CD4-positive, alpha-beta T cell treated with Interferon gamma for 1 hour (primary cell): ENCODE measurements around the gene HEXIM2.
"Not testable (repeated sequence)": the region's sequence is repeated elsewhere in the genome, so short reads cannot be mapped to it uniquely, and the experiment has no call there.

ENCODE experiments used
- DNase-seq: peaks from one replicate; pipeline ENCODE4 v3.0.0-alpha.2; 2020

Gene HEXIM2, protein sequence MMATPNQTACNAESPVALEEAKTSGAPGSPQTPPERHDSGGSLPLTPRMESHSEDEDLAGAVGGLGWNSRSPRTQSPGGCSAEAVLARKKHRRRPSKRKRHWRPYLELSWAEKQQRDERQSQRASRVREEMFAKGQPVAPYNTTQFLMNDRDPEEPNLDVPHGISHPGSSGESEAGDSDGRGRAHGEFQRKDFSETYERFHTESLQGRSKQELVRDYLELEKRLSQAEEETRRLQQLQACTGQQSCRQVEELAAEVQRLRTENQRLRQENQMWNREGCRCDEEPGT

DNA sequence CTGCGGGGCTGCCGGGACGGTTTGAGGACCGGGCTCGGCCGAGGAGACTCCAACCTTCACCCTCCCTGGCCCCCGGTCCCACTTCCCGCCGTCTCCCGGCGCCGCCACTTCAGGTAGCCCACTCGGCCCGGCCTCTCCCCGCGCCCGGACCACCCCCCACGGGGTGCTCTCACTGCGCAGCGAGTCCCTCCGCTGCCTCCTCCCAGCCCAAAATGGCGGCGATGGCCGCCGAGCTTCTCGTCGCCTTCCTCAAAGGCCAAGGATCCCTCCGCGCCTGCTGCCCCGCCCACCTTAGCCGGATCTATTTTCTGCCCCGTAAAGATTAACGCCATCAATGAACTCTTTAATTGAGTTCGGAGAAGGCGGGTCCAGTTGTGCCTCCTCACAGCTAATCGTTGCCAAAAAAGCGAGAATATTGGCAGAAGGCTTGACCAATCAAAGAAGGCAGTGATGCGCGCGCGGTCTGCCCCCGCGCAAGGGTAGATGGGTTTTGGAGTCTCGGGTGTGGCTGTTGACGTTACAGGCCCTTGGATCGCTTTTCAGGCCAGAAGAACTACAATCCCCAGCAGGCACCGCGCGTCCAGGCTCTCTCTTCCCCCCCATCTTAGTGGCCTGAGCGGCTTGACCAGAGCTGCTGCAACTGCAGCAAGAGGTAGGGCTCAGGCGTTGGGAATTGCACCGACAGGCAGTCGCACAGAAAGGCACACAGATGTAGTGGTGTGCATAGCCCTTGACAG lies at the start of gene HEXIM2:
Gene HEXIM2 (plus strand): TSS at position 588 of the 737 bp plus-strand sequence. CDS start 919 bp downstream, outside the sequence.
- DNase-seq, result peak; percentile 99

DNA sequence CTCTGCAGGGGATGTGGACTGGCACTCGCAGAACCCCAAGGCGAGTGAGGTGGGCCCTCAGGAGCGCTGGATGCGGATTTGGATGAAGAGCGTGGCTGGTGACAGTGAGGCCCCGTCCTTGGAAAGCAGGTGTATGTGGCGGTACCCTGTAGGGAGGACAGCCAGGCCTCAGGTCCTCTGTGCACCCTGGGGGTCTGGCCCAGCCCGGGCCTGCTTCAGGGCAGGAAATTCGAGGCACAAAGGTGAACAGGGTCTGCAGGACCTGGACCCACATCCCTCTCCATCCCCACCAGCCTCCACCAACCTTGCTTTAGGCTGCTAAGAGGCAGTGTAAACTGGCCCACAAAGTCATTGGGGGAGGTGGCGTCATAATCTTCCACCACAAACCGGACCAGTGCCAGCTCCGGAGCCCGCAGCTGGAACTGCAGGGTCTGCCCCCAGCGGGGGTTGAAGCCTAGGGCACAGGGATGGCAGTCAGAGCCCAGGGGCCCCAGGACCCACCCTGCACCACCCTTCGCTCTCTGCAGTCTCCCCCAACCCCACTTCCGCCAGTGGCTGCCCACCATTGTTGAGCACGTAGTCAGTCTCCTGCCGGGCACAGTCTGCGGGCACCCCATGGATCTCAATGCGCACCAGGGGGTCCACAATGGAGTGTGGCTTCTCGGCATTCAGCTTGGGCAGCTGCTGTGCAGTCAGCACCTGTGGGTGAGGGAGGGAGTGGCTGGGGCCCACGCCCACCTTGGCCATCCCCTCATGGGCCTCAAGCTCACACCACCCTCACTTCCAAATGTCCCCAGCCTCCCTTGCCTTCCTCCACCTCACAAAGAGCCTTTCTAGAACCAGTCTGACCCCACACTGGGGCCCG lies 48.9 kb upstream of the HEXIM2 start:
- no peak for DNase-seq

DNA sequence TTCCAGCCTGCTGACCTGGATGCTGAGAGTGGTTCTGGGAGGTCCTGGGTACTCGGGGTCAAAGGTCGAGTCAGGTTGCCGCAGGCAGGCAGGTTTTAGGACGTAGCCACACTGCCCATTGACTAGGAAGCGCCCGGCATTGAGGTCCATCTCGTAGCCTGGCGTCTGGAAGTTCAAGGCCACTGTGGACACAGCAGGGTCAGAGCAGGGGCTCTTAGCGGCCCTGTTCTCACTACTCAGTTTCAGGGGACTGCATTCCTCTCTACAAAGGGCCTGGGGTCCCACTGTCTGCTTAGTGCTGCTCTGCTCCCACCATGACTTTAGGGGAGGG lies 48.3 kb upstream of the HEXIM2 start:
- DNase-seq, result no peak

DNA sequence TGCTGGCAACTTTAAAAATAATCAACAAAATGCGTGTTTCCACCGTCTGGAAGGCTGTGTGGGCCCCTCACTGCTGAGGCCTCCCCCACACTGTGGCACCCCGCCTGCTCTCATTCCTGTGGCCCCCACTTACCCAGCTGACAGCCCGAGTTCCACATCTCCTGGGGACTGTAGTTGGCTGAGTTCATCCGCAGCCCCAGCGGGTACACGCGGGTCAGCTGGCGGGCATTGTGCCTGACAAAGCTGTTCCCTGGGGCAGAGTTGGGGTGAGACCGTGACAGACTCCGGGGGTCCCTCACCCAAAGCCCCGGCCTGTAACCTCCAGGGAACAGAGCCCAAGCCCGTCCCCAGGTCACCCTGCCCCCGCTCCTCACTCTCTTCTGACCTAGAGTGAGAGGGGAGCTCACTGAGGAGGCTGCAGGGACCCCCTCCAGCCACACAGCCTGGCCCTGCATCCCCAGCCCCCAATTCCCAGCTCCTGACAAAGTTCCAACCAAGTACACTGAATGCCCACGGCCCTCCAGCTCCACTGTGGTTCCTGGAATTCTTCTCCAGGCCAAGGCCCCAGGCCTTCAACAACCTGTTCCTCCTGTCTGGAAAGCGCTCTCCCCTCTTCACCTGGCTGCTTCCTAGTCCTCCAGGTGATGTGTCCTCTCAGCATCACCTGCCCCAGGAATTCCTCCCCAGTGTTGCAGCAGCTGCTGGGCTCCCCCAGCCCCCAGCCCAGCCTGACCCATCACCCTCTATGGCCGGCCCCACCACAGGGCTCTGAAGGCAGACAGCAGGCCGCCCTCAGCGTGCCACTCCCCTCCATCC lies 47.4 kb upstream of the HEXIM2 start:
- DNase-seq, result no peak

DNA sequence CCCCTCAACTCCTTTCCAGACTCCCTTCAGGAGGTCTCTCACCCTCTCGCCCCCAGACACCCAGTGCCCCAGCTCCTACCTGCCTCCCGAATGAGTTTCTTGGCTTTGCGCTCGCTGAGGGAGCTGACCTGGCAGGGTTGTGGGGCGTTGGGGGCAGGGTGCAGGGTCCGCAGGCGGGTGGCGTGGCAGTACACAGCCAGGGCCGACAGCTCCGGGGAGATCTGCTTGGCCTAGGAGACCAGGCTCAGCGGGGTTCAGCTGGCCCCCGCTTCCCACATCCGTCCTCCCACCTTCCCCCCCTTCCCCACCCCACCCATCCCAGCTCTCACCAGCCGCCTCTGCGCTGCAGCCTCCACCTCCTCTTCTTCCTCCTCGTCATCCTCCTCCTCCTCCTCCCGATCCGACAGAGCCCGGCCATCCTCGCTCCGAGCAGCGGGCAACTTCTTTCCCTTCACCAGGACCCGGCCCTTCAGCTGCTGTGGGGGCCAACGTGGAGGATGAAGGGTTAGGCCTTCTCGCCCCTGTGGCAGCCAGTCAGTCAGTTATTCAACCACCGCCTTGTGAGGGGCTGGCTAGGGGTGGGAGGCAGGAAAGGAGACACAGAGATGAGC lies 46.6 kb upstream of the HEXIM2 start:
- no peak for DNase-seq

DNA sequence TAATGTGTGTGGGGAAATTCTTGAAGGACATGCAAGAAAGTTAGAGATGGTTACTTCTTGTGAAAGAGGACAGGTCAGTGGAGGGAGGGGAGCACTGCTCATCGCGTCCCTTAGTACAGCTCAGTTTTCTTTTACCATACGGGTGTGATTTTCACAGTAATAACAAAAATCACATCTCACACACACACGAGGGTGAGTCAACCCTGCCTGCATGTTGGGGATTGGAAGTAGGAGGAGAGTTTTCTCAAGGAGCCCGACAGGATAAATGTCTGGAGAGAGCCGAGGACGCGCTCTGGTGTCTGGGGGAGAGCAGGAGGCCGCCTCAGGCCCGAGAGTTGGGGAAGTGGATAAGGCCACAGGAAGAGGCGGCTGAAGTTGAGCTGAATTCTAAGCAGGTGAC lies 45.8 kb upstream of the HEXIM2 start:
- DNase-seq, result no peak

DNA sequence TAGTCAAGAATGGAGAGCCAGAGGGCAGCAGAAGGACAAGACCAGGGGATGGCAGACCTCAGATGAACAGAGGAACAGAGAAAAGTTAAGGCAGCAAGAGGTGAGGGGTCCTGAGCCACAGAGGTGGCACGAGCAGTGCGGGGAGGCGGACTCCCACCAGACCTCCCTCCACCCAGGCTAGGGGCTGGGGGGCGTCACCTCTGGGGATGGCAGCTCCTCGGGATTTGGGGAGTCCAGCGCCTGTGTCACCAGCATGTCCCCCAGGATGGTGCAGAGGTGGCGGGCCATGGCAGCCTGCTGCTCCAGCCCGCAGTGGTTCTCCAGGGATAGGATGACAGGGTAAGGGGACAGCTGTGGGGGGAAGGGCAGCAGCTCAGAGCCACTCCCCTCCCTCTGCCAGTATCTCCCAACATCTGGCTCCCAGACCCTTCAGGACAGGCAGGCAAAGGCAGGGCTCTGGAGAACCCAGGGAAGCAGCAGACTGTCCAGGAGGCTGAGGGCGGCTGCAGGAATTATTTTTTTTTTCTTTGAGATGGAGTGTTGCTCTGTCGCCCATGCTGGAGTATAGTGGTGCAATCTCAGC lies 45.1 kb upstream of the HEXIM2 start:
- DNase-seq, result no peak

DNA sequence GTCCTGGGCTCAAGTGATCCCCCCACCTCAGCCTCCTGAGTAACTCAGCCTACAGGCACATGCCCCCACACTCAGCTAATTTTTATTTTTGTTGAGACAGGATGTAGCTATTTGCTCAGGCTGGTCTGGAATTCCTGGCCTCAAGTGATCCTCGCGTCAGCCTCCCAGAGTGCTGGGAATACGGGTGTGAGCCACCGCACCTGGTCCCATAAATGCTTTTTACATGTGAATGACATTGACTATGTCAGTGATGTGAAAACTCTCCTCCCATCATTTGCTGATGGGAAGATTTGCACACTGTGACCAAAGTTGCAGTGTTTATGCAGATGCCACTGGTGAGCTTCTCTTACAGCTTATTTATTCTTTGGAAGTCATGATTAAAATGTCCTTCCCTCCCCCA lies 44.3 kb upstream of the HEXIM2 start:
- DNase-seq, result no peak

DNA sequence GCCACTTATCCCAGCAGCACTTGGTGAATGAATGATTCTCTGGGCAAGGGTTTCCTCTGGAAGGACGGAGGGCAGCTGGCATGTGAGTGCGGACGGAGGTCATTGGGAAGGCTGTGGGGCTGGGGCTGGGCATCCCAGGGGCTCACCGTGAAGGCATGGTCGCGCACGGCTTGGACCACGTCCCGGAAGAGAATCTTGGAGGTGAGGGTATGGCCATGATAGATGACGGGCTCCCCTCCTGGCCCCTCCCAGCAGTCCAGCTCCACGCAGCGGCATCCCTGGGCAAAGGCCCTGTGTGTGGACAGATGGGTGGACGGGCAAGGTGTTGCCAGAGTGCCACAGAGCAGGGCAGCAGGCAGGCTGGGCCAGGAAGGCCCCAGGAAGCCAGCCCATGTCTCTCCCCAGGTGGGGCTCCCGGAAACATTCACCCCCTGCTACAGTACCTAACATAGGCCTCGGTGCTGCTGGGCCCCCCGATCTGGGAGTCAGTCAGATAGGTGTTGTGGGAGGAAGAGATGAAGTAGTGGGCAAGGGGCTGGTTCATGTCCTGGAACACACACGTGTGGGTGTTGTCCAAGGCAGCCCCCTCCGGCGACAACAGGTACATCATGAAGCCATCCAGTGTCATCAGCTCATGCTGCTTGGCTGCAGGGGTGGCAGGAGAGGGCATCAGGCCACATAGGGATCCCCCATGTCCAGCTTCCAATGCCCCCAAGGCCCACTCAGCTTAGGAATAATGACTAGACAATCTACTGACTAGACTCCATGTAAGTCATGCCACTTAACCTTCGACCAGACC lies 43.6 kb upstream of the HEXIM2 start:
- no peak for DNase-seq

DNA sequence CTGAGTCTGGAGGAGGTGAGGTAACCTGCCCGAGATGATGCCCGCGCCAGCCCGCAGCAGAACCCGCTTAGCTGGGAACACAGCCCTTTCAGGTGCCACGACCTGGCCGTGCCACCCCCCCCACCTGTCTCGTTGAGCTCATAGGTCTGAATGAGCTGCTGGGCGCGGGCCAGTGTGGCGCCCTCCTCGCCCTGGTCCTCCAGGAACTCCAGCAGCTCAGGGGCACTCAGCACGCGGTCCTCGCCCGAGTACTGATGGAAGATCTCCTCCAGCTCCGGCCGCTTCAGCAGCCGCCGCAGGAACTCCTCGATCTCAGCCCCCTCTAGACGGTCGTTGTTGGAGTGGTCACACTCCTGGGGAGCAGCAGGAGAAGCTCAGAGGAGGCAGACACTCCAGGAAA lies 43.0 kb upstream of the HEXIM2 start:
- no peak for DNase-seq

DNA sequence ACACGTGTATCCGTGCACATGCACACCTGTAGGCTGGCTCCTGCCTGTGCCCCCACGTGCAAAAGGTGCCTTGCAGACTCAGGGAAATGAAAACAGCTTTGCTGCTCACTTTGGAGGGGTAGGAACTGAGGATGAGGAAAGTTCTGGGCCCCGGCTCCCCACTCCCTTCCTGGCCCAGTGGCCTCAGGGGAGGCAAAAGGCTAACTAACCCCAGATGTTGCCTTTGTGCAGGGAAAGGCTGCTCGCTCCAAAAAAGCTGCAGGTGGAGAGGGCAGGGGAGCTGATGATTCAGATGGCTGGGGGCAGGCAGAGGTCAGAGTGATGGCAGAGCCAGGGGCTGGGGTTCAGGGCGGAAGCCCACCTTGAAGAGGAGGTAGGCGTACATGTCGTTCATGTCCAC lies 41.7 kb upstream of the HEXIM2 start:
- no peak for DNase-seq

DNA sequence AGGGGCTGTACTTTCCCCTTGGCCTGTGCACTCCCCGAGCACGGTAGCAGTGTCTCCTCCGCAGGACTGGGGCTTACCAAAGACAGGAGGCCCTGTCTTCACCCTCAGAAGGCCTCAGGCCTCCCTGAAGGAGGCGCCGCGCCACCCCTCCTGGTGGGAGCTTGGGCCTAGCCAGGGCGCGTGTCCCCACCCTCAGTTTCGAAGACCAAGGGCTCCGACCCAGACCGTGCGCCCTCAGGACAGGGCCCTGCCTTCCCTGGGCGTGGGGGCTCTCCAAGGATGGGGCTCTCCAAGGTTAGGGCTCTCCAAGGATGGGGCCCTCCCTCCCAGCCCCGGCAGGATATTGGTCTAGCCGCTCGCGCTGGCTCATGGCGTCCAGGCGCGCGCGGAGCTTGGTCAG lies 41.1 kb upstream of the HEXIM2 start:
- no peak for DNase-seq

DNA sequence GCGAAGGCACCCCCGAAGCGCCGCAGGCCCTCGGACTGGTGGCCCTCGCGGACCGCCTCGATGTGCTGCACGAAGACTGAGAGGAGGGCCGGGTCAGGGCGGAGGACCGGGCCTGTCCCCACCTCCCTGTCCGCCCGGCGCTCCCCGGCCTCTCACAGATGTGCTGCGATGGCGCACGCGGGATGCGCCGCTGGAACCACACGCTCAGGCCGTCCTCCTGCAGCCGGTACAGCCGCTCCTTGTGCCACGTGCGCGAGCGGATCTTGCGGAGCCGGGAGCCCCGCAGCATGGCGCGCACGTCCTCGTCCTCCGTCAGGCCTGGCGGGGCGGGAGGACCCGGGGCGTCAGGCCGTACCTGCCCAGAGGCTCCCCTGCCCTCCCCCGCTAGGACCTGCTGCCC lies 40.6 kb upstream of the HEXIM2 start:
- DNase-seq, result no peak

DNA sequence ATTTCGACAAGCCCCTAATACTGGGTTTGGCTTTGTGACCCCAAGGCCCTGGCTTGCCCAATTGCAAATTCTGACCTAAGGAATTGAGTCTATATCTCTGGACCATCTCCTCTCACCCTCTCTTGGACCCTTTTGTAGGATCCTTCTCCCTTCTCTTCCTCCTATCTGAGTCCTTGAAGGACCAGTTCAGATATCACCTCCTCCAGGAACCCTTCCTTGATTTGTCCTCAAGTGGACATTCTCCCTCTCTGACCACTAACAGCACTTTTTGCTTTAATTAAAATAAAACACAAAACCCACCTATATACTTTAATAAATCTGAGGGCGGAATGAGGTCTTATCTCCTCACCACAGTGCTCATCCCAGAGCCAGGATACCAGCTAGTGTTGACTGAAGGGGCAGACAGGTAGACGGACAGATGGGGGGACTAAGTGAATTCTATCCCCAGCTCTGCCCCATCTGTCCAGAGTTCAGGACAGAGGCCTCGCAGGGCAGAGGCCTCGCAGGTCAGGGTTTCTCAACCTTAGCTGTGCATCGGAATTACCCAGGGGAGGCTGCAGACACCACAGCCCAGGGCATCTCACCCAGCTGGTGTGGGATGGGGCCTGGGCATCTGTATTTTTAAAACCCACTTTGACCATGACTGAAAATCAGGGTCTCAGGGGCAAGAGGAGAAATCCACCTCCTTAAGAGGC lies 38.5 kb upstream of the HEXIM2 start:
- DNase-seq, result no peak

DNA sequence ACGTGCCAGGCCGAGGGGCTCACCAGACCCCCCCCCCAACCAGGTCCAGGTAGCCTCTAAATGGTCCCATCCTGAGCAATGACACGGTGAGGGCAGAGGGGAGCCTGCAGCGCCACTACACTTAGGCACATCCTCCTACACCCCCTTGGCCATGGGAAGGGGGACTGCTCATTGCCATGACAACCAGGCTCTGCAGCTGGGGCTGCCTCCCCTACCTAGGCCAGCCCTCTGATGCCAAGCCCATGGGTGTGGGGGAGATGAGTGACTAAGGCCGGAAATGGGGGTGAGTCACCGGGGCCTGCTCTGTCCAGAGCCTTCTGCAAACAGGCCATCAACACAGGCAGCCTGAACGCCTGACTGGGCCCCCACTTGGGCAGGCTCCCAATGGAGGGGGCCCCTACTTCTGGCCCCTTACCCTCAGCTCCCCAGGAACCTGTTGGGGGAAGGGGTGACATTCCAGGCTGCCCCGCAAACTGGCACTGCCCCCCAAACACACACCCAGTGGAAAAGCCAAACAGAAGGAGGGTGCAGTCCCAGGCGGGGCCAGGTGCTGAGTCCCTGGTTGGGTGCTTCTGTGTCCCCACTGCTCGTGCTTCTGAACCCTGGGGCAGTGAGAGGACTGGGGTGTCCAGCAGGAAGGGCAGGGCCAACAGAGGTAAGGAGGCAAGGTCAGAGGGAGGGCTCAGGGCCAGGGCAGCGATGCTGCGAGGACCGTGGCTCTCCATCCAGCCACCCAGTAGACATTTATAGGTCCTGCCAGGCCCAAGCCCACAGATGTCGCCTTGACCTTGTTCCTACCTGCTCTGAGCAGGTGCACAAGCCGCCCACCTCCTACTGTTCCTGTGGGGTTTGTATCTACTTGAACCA lies 37.5 kb upstream of the HEXIM2 start:
- peak; percentile 64 for DNase-seq

DNA sequence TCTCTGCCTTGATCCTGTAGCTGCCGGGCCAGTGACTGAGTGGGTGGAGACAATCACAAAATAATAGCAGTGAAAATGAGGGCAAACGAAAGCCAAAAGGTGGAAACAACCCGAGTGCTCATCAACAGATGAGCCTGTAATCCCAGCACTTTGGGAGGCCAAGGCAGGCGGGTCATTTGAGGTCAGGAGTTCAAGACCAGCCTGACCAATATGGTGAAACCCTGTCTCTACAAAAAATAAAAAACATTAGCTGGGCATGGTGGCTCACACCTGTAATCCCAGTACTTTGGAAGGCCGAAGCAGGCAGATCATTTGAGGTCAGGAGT lies 36.9 kb upstream of the HEXIM2 start:
- DNase-seq, result not testable (repeated sequence)

DNA sequence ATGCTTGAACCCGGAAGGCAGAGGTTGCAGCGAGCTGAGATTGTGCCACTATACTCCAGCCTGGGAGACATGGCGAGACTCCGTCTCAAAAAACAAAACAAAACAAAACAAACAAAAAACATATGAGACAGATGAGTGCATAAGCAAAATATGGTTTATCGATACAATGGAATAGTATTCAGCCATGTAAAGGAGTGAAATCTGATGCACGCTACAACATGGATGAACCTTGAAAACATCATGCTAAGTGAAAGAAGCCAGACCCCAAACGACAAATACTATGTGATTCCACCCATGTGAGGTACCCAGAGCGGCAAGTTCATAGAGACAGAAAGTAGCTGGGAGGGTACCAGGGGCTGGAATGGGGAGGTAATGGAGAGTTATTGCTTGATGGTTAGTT lies 36.2 kb upstream of the HEXIM2 start:
- DNase-seq, result no peak

DNA sequence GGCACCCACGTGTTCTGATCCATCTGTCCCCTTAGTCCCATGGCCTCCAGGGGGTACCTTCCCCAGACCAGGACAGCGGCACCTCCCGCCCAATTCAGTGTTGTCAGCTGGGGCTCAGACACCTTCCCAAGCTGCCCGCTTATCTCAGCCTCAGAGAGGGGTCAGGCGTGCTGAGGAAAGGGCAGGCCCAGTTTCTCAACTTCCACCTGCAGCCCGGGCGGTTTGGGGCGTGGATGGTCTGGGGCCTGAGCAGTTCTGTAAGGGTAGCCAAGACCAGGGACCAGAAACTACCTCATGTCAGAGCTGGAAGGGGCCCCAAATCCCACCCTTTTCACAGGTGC lies 34.5 kb upstream of the HEXIM2 start:
- no peak for DNase-seq

DNA sequence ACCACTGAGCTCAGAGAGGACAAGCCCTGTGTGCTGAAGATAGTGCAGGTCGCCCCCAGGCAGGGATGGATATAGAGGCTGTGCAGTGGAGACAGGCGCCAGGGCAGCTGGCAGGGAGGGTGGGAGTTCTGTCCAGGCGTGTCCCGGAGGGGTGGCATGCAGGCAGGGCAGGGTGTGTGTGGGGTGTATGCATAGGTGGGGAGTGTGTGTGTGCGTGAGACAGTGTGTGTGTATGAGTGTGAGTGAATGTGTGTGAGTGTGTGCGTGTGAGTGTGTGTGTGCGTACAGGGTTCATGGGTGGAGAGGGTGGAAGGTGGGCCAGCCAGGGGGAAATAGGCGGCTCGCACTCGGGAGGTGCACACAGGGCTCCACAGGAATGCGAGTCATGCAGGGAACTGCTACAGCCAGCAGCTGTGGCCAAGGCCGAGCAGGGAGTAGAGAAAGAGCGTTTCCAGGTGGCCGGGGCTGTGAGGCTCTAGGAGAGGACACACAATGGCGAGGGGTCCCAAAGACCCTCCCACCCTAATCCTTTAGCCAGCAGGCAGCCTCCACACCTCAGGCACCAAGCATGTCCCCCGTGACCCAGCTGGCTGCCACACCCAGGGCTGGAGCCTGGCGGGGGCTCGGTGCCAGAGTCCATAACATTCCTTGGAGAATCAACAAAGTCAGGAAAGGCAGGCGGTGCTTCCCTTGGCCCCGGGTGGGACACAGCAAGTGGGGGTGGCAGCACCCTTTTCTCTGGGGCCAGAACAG lies 34.0 kb upstream of the HEXIM2 start:
- no peak for DNase-seq
